Neural cell (in vitro differentiated cells): ENCODE measurements around the gene PPFIBP2.

Source experiments
- CTCF ChIP-seq: fragments of 450-650 bp; IDR thresholded peaks from 2 replicates; pipeline ENCODE4 v1.5.1; 2014; ENCODE audit warnings: antibody characterized with exemption, mild to moderate bottlenecking, moderate library complexity; ENCODE audit not compliant: poor library complexity, severe bottlenecking
- RAD21 ChIP-seq: fragments of 450-650 bp; conservative IDR thresholded peaks from 2 replicates; pipeline ENCODE4 v1.6.1; 2014; ENCODE audit warnings: antibody characterized with exemption, mild to moderate bottlenecking, moderate library complexity

DNA sequence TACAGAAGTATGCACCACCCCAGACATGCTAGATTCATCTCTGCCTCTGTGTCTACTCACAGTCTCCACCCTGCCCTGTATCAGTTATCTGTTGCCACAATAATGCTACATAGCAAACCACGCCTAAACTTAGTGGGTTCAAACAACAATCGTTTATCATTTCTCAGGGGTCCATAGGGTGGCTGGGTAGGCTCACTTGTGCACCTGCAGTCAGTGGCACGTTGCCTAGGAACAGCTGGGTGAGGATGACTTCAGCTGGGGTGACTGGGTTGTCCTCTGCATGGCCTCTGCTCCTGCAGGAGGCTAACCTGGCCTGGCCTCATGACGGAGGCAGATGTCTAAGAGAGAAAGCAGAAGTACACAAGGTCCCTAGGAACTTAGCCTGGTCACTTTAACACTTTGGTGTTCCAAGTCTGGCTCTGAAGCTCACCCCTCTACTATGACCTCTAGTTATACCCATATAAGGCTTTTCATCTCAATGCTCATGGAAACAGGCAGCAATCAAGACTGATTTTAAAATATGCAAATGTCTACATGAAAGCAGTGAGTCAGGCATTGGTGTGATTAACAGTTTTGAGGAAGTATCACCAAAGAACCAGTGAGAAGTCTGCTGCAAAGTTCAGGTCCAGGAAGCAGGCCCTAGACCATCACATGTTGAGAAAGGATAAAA, 17.8 kb upstream of the PPFIBP2 start:
- no peak for TF ChIP-seq RAD21
- no peak for TF ChIP-seq CTCF
